Retina (tissue), 1 donor: ENCODE measurements around the gene BTN2A1.

Experiments
- DNase-seq: peaks from one replicate; pipeline ENCODE4 v3.0.0-alpha.2; 2016

Gene BTN2A1

DNA sequence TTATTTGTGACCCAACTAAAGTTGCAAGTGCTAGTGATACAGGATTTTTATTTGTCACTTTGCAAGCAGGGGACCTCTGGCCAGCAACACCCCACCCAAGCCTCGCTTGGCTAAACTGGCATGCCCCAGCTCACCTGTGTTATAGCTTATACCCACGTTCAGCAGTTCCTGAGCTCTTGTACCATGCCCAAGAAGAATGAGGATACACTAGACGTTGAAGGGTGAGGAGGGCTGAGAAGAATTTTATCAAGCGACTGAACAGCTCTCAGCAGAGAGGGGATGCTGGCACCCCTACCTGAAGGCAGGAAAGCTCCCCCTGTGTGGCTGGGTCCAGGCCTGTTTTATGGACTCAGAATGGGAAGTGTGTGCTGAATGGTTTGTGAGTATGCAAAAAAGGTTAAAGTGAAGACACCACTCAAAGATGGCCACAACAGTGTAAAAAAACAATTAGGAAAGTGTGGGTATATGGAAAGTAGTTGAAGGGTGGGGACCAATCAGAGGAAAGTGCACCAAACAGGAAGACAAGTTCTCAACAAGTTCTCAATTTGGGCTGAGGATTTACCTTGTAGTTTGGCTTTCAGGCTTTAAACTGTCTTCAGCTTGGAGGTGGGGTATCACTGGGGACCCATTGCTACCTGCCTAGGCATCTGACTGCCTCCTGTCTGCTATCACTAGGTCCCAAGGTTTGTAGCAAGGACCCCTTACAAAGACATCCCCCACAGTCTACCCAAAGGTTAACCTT is 15.0 kb downstream of the BTN2A1 start:
- DNase-seq: no peak

DNA sequence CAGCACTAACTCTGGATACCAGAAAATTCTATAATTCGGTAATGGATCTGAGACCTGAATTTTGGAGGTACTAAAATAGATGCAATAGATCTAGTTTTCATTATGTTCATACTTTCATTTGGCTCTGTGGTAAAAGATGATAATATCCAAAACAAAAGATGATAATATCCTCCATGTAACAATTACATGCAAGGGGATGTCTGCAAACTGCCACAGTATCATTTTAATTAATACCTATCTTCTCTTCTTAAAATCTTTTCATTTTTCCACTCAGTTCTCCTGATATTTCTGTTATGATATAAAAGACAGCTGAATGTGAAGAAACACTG is 15.6 kb downstream of the BTN2A1 start:
- DNase-seq: no peak

DNA sequence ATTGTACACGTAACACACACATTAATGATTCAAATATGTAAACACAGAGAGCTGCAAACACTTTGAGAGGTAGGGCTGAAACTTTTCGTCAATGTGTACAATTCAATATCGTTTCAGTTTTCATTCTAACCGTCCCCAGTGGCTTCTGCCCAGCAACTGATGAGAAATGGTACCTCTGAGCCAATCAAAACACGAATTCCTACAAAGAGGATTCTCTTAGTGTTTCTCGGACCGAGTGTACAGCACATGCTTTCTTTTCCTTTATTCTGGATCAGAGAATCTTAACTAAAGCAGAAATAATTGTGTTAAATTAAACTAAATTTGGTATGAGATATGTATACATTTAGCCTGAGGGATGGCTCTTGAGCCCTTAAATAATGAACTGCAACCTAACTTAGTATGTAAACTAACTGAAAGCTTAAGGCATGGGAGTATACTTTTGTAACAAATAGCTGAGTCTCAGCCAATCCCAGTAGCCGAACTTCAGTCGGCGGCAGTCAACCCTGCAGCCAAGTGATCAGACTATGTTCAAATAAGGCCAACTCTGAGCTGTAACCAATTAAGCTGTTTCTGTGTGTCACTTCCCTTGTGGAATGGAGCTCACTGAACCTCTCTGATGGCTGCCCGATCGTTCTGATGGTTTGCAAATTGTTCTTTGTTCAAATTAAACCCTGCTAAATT is 16.1 kb downstream of the BTN2A1 start:
- peak; percentile 73 for DNase-seq

DNA sequence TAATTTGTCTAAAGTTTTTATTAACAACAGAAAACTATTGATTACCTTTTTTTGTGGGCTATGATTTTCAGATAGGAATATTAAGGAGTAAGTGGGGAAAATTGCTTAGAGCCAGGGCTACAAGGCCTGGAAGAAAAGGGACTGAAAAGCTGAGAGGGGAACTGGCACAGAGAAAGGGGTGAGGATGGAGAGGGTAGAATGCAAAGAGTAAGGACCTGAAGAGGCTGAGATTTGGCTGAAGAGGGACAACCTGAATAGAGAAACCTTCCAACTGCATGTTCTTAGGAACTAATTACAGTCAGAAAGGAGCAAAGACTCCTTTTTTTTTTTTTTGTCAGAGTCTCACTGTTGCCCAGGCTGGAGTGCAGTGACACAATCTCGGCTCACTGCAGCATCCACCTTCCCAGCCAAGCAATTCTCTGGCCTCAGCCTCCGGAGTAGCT is 16.7 kb downstream of the BTN2A1 start:
- no peak for DNase-seq

DNA sequence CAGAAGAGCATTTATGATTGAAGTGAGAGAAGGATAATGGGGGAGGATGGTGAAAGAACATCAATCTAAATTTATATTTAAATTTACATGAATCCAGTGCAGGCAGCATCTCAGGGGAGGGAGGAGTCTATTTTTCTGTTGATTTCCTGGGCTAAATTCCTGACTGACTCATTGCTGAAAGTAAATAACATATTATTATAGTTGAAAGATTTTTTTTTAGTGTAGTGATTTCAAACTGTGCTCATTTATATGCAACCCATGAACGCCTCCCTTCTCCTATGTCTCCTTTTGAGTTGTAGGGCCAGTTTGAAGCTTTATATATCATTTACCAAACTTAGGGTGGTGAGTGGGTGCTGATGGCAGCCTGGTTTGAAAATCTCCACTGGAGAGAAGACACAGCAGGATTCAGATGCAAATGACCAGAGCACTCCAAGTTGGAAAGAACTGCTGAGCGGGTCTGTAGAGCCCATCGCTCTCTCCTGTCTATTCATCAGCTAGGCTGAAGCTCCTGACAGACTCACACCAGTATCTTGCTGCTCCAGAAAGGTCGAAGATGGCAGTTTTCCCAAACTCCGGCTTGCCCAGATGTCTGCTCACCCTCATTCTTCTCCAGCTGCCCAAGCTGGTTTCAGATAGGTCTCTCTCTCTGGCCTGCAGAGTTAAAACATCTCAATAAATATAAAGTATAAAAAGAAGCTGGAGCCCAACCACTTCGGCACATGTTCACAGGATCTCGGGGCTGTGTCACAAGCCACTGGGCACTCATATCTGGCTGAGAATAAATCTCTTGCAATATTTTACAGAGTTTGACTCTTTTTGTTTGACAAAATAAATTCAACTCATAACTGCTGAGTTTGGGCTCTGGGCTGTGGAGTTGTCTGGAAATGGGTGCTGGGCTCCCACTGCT is 18.3 kb downstream of the BTN2A1 start:
- no peak for DNase-seq

DNA sequence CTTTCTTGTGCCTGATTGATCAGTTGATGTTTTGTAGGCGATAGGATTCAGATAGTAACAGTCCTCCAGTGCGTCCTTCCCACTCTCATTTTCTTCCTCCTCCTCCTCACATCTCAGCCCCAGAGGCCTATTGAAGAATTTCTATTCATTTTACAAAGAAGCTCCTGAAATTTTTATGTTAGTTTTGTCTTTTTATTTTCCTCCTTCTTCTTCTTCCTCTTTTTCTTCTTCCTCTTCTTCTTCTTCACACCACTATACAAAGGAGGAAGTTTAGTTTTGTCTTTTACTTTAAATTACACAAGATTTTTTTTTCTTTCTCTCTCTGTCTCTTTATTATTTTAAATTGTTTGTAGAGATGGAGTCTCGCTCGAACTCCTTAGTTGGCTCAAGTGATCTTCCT is 19.1 kb downstream of the BTN2A1 start:
- DNase-seq: no peak

DNA sequence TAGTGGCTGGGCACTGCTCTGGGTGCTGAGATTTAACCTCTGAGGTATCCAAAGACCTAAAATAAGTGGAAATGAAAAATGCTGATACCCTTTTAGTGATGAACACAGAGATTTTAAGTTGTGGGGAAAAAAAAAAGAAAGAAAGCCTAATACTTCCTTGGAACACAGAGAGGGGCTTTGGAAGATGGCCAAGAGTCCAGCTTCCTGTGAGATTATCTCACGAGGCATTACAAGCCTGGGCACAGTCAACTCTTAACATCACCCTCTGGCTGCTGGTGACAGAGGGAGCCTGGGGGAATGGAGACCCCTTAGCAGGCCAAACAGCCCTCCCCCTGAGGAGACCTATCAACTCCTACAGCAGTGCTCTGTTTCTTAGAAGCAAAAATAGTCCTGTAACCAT is 19.7 kb downstream of the BTN2A1 start:
- no peak for DNase-seq

DNA sequence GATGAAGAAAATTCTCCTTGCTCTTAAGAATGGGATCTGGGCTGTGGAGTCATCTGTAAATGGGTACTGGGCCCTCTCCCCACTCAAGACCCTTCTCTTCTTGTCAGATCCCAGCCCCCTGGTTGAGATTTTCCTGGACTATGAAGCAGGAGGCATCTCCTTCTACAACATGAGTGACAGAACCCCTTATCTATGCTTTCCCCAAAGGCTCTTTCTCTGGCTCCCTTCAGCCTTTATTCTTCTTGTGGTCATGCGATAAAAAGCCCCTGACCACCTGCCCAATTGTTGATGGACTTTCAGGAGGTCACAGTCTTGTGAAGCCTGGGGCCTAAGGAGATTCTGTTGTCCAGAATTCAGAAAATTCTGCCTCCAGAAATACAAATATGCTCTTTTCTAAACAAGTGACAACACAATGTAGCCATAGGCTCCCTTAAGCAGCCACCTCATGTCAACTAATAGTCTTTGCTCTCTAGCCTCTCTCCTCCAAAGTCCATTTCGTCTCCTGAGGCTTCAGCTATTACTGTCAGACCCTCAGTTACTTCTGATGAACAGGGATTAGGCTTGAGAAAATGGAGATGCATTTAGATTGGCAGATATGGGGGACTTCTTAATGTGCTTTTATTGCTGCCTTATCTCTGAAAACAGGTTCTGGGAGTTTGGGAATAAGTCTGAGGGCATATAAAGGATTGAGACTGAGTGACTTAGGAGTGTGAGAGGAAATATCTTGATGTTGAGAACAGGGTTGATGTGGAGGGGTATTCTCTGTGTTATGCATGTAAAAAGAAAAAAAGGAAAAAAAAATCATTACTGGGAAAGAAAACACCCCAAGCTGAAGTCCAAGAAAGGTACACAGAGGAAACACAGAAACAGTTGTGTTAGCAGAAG is 20.6 kb downstream of the BTN2A1 start:
- DNase-seq: no peak

DNA sequence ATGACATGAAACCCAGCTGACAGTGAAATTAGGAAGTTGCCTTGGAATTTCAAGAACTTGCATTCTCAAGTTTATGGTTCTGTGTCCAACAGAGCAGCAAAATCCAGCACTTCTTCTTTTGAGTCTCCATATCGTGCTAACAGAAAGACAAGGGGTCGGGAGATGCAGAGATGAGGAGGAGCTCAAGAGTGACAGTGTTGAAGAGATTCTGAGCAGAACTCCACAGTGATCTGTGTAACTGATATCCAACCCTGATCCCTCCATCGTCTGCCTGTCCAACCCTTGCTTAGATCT is 21.2 kb downstream of the BTN2A1 start:
- no peak for DNase-seq

DNA sequence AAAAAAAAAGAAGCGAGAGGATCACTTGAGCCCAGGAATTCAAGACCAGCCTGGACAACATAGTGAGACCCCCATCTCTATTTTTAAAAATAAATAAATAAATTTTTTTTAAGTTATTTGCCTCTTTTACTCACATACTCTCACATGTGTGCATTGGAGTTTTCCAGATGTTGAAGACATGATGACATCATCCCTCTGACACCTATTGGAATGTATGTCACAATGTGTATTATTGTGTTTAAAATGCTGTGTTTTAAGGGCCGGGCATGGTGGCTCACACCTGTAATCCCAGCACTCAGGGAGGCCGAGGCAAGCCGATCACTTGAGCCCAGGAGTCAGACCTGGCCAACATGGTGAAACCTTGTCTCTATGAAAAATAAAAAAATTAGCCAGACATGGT is 24.6 kb downstream of the BTN2A1 start:
- DNase-seq: no peak

DNA sequence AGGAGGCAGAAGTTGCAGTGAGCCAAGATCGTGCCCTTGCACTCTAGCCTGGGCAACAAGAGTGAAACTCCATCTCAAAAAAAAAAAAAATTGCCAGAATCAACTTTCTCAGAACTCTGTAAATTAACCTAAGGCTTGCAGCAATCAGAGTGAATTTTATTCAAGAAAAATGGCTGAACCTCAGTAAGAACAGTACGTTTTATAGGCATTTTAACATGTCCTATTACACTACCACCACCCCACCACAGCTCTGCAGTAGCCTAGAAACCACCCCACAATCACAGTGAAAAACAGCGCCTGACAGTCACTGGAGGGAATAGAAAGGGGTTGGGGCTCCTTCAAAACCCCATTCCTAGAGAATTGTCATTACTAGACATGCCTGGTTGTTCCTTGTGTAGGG is 26.0 kb downstream of the BTN2A1 start:
- DNase-seq: no peak

DNA sequence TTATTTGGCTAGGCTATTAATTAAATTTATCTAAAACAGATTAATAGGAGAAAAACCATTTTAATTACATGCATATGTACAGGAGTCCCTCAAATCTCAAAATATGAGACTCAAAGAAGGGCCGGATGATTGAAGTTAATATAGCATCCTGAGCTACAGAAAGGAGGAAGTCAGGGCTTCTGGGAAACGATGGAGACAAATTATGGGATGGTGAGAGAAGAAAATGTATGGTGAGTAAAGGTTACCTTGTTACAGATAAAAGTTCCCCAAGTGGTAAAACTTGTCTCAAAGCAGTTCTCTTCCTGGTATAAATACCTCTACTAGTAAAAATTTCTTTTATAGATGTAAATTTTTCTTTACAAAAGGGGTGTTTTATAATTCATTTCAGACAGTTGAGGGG is 26.4 kb downstream of the BTN2A1 start:
- DNase-seq: no peak

DNA sequence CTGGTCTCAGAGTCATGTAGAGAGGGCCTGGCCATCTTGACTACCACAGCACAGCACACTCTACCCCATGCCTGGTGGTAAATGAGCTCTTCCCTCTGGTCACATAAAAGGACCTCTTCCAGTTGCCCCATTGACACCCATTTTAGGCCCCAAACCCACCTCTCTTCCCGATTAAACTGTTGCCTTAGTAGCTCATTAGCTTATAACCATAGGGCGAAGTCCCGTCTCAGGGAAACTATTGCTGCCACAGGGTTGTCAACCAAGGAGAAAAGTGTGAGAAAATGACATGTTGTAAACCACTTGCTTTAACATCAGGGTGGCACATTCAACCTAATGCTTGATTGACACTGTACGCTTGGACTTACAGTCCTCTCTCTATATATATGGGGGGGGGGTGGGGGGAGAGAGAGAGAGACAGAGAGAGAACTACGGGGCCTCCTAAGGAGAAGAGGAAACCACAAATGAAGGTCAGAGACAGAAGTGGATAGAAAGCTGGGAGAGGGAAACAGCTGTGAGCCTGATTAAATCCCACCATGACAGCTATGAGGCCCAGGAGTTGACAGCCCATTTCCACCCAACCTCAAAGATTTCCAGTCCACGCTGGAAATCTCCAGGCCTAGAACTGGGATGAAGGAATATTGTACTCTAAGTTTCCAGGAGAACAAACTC is 27.5 kb downstream of the BTN2A1 start:
- DNase-seq: no peak

DNA sequence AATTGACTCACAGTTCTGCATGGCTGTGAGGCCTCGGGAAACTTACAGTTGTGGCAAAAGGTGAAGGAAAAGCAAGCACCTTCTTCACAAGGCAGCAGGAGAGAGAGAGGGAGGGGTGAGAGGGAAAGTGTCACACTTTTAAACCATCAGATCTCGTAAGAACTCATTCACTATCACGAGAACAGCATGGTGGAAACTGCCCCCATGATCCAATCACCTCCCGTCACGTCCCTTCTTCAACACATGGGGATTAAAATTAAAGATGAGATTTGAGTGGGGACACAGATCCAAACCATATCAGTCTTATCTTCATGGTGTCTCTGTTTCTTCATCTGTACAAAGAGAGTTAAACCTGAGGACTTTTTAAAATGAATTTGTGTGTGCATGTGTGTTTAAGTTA is 28.6 kb downstream of the BTN2A1 start:
- no peak for DNase-seq

DNA sequence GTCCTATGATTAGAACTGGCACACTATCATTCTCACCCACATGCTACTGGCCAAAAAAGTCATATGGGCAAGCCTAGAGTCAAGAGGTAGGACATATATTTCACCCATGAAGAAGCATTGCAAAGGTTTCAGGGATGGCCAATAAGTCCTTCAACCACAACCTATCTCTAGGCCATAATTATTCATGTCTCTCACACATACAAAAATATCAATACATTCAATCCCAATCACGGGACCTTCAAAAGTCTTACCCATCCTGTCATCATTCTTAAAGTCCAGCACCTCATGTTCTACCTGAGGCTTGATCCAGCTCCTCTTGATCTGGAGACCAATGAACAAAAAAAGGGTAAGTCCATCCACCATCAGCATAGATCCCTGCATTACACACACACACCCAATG is 29.7 kb downstream of the BTN2A1 start:
- no peak for DNase-seq

DNA sequence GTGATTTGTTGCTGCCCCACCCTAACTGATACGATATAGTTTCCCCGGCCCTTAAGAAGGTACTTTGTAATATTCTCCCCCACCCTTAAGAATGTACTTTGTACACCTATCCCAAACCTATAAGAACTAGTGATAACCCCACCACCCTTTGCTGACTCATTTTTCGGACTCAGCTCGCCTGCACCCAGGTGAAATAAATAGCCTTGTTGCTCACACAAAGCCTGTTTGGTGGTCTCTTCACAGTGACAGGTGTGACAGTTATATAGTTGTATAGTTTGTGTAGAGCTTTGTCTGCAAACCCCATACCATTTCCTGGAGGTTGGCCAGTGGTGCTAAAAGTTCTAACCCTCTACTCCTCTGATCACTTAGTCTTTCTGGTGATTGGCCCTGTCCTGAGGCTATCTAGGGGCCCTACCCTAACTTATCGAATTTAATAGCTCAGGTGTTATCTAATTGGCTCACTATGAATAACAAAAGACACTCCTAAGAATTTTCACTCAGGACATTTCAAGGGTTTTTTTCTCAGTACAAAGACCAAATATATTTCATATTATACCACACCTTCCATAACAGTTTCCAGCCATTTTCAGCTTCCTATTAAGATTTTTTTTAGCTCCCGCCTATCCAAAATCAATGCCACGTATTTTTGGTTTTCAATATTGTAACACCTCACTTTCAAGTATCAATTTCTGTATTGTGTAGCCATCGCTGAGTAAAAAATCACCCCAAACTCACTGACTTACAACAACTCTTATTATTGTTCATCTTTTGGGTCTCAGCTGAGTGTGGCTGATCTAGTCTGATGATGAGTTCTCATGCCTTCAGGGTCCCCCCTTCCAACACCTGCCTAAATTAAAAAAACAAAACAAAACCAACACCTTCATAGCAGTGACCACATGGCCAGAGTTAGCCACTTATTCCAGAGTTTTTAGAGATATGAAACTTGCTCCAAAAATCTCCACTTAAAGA is 32.5 kb downstream of the BTN2A1 start:
- no peak for DNase-seq

DNA sequence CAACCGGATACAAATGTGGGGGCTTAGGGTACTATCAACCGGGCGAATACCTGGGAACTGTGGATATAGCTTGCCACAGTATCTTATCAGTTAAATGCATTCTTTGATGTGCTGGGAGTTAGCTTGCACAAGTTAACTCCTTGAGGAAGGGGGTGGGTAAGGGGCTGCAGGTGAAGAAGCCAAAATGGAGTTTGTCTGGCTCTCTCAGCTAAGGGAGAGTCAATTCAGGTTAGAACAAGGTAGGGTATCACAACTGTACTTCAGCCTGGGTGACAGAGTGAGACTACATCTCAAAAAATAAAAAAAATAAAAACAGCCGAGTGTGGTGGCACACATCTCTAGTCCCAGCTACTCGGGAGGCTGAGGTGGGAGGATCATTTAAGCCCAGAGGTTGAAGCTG is 33.8 kb downstream of the BTN2A1 start:
- no peak for DNase-seq

DNA sequence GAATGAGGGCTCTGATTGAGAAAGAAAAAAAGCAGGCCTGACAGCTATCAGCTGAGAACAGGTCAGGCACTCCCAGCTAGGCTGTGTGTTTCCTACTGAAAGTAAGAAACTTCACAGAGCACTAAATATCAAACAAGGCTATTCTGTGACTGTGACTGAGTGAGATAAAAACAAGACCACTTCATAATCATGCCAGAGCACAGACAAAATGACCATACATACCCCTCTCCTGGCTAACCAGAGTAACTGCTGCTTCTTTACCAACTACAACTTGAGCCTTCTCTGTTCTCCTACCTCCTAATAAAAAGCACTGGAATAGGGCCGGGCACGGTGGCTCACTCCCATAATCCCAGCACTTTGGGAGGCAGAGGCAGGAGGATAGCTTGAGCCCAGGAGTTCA is 35.5 kb downstream of the BTN2A1 start:
- DNase-seq: no peak

DNA sequence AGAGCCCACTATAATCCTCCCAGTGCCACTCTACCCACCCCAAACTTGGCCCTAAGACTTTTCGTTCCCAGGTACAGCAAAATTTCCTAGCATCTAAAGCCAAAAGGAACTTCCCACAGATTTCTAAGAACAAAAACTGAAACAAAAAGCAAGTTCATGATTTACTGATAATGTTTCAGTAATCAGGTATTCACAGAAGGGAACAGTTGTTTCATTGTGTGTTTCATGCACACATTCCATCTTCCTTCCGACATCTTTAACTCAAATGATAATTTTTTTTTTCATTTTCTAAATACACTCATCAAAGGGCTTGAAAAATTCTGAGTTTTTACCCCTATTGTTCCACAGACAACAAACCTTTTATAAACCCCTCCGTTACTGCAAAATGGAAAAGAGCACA is 36.4 kb downstream of the BTN2A1 start:
- DNase-seq: no peak

DNA sequence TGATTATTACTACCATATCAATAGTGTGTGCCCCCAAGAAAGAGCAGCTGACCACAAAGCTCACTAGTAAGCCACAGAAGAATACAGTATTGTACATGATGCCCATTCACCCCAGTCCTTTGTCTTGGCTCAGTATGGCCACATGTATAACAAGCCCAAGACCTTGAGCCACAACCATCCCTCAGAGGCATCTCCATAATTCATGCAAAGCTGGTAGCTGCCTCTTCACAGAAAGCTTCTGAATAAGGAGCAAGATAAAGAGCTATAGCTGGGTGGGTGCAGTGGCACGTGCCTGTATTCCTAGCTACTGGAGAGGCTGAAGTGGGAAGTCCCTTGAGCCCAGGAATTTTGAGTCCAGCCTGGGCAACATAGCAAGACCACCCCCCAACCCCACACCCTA is 37.5 kb downstream of the BTN2A1 start:
- no peak for DNase-seq

DNA sequence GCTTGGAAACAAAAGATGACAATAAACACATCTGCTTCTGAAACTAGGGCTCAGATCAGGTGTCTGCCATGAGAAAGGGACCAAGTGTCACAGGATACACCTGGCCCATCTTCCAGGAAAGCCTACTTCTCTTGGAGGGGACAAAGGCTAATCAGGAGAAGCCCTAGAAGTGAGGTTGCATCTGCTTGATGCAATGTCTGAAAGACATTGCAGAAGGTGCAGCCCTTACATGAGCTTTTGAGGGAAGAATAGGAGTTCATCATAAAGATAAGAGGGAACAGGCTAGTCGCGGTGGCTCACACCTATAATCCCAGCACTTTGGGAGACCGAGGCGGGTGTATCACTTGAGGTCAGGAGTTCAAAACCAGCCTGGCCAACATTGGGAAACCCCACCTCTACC is 39.9 kb downstream of the BTN2A1 start:
- DNase-seq: no peak
